Measurements from ENCODE around the gene ELK3.

DNA sequence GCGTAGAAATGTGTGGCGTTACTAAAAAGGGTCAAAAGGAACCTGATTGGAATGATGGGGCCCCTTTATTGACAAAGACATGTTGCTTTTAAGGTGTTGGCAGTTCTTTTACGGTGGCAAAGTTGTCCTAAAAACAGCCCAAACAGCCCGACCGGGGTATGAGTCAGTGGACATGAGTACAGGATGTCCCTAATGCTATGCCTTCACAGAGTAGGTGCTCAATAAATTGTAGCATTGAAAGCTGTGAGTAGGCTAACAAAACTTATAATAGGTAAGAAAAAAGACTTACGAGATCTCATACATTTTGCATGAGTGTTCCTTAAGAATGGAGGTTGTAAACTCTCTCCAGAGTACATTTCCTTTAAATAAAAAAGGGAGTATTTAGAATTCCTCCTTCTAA is 2.6 kb downstream of the ELK3 start:
- TF ChIP-seq EP300 (IDR thresholded peaks at IDR 0.05): no peak
- TF ChIP-seq, protein P1, sequence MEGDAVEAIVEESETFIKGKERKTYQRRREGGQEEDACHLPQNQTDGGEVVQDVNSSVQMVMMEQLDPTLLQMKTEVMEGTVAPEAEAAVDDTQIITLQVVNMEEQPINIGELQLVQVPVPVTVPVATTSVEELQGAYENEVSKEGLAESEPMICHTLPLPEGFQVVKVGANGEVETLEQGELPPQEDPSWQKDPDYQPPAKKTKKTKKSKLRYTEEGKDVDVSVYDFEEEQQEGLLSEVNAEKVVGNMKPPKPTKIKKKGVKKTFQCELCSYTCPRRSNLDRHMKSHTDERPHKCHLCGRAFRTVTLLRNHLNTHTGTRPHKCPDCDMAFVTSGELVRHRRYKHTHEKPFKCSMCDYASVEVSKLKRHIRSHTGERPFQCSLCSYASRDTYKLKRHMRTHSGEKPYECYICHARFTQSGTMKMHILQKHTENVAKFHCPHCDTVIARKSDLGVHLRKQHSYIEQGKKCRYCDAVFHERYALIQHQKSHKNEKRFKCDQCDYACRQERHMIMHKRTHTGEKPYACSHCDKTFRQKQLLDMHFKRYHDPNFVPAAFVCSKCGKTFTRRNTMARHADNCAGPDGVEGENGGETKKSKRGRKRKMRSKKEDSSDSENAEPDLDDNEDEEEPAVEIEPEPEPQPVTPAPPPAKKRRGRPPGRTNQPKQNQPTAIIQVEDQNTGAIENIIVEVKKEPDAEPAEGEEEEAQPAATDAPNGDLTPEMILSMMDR (IDR thresholded peaks at IDR 0.05): no peak
- TF ChIP-seq POLR2A (IDR thresholded peaks at IDR 0.05): no peak

All from stomach (tissue), 4 donors.